ENCODE results near the gene TPRX2. TPM values are rescaled to one million over a fixed set of nuclear protein-coding genes. Genes with fewer than 3 reads are reported as not detected.

TPRX2 gene
- total and polyA plus RNA-seq, 8 donors: not detected

DNA sequence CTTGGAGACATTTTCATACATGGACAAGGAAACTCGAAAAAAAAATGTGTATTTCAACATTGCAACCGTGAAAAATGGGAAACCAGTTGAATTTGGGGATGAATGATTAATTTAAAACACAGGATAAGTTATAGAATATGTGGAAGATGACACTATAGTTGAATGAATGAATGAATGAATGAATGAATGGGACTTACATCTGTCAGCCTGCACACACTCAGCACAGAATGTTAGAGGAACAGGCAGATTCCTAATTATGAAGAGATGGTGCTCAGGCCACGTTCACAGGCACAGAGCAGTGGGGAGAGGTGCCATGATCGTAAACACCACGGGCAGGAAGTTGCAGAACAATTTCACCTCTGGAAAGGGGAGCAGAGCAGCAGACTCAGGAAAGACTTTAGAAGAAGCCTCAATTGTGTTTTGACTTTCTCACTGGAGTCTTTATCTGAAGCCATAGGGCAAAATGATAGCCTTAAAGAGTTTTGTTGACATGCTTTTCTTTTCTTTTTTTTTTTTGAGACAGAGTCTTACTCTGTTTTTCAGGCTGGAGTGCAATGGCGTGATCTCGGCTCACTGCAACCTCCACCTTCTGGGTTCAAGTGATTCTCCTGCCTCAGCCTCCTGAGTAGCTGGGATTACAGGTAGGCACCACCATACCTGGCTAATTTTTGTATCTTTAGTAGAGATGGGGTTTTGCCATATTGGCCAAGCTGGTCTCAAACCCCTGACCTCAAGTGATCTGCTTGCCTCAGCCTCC lies 32.0 kb downstream of the TPRX2 start:
- intact Hi-C loops (cut with DNase I; ENCODE audit: low total_unique reads): no loop called here
- DNase-seq: no peak

GRCh38 chr19:47891622-47891922 lies 32.5 kb downstream of the TPRX2 start:
- no peak for DNase-seq
- 0 to 61% (median 60%) methylated on average over 1 to 2 of the region's 2 CpGs for WGBS, 5 donors
- TF ChIP-seq POLR2A (IDR thresholded peaks at IDR 0.05): no peak
- TF ChIP-seq EP300 (IDR thresholded peaks at IDR 0.05): no peak
- TF ChIP-seq POLR2AphosphoS5 (IDR thresholded peaks at IDR 0.05): no peak
- TF ChIP-seq, protein P1, sequence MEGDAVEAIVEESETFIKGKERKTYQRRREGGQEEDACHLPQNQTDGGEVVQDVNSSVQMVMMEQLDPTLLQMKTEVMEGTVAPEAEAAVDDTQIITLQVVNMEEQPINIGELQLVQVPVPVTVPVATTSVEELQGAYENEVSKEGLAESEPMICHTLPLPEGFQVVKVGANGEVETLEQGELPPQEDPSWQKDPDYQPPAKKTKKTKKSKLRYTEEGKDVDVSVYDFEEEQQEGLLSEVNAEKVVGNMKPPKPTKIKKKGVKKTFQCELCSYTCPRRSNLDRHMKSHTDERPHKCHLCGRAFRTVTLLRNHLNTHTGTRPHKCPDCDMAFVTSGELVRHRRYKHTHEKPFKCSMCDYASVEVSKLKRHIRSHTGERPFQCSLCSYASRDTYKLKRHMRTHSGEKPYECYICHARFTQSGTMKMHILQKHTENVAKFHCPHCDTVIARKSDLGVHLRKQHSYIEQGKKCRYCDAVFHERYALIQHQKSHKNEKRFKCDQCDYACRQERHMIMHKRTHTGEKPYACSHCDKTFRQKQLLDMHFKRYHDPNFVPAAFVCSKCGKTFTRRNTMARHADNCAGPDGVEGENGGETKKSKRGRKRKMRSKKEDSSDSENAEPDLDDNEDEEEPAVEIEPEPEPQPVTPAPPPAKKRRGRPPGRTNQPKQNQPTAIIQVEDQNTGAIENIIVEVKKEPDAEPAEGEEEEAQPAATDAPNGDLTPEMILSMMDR (IDR thresholded peaks at IDR 0.05): no peak
- H3K27me3 ChIP-seq: no peaks in the 10 kb centered on the region
- H3K27ac ChIP-seq: peak overlapping the region in 3 of 5 donors; percentile 20 to 50 (median 42)
- H3K4me1 ChIP-seq: peaks cover 0 to 14% (median 3%) of the 10 kb centered on the region in 4 donors
- H3K36me3 ChIP-seq: no peaks in the 10 kb centered on the region
- intact Hi-C loops (cut with DNase I; ENCODE audit: low total_unique reads): no loop called here
- no peak overlapping the region for H3K4me3 ChIP-seq
- H3K9me3 ChIP-seq: peaks cover 0 to 15% (median 3%) of the 10 kb centered on the region in 4 donors

More for the DNA sequence above, 32.0 kb downstream of the TPRX2 start:
- TF ChIP-seq EP300 (IDR thresholded peaks at IDR 0.05): no peak
- WGBS, 5 donors: 52 to 65% (median 61%) methylated on average over 7 of the region's 7 CpGs
- Histone ChIP-seq H3K27me3 (peaks cover 0 to 2% (median 2%) of the 10 kb centered on the region in 3 donors), H3K9me3 (peaks cover 0 to 10% (median 2%) of the 10 kb centered on the region in 4 donors), H3K4me3 (no peak overlapping the region), H3K27ac (peak overlapping the region in 3 of 5 donors; percentile 20 to 50 (median 42)), H3K4me1 (peaks cover 0 to 14% (median 3%) of the 10 kb centered on the region in 4 donors), H3K36me3 (no peaks in the 10 kb centered on the region)

DNA sequence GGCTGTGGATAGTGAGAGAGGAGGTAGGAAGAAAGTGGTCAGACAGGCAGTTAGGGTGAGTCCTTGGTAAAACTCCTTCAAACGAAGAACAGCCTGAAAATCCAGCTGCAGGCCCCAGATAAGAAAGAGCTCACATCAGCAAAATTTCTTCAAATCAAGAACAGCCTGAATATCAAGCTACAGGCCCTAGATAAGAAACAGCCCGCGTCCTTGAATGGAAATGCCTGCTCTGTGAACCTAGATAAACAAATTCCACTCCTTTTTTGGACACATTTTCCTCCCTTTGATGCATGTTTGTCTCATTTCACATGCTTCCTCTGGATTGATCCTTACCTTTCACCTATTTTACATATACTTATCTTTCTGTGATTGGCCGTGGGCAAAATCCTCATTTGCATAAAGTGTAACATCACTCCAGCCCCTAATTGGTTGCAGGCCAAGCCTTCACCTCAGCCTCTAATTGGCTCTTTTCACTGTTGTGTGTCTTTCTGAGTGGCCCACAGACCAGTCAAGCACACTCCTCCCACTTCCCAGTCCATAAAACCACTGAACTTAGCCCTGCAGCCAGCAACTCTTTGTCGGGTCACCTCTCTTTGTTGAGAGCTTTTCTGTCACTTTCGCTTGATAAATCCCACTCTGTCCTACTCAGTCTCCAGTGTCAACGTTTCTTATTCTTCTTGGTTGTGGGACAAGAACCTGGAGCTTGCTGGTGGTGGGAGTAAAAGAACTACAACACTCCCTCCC lies 33.1 kb downstream of the TPRX2 start:
- intact Hi-C loops (cut with DNase I; ENCODE audit: low total_unique reads): no loop called here
- H3K27me3 ChIP-seq: no peaks in the 10 kb centered on the region
- H3K27ac ChIP-seq: peak overlapping the region in 3 of 5 donors; percentile 20 to 50 (median 42)
- H3K9me3 ChIP-seq: peaks cover 0 to 16% (median 3%) of the 10 kb centered on the region in 4 donors
- H3K4me1 ChIP-seq: peaks cover 0 to 14% (median 3%) of the 10 kb centered on the region in 4 donors
- TF ChIP-seq POLR2AphosphoS5 (IDR thresholded peaks at IDR 0.05): peak in 1 of 3 donors; percentile 7
- TF ChIP-seq, protein P1 (IDR thresholded peaks at IDR 0.05): no peak
- DNase-seq: peak; percentile 41 to 46
- no peaks in the 10 kb centered on the region for H3K36me3 ChIP-seq
- WGBS, 5 donors: 43 to 56% (median 48%) methylated on average over 7 of the region's 7 CpGs
- H3K4me3 ChIP-seq: no peak overlapping the region

- Histone ChIP-seq H3K27ac (no peak overlapping the region), H3K9me3 (peaks cover 0 to 16% (median 3%) of the 10 kb centered on the region in 4 donors), H3K36me3 (no peaks in the 10 kb centered on the region), H3K4me3 (no peak overlapping the region), H3K27me3 (peaks cover 0 to 6% (median 0%) of the 10 kb centered on the region in 3 donors), H3K4me1 (peaks cover 0 to 14% (median 3%) of the 10 kb centered on the region in 4 donors)
- no peak for DNase-seq
- no peak for TF ChIP-seq POLR2A (IDR thresholded peaks at IDR 0.05)
- no peak for TF ChIP-seq POLR2AphosphoS5 (IDR thresholded peaks at IDR 0.05)
- TF ChIP-seq, protein P1 (IDR thresholded peaks at IDR 0.05): no peak
- TF ChIP-seq EP300 (IDR thresholded peaks at IDR 0.05): no peak
- WGBS, 5 donors: 91 to 92% (median 92%) methylated on average over 5 of the region's 5 CpGs
- intact Hi-C loops (cut with DNase I; ENCODE audit: low total_unique reads): no loop called here
Observed at GRCh38 chr19:47895165-47895782, 36.2 kb downstream of the TPRX2 start.

Measured in stomach (tissue), 9 donors.